Lung microvascular endothelial cell (primary cell): ENCODE measurements around the gene TMEM255B. TPM values are rescaled to one million over a fixed set of nuclear protein-coding genes. Genes with fewer than 3 reads are reported as not detected.
"Not testable (repeated sequence)": the region's sequence is repeated elsewhere in the genome, so short reads cannot be mapped to it uniquely, and the experiment has no call there.

Experiments
- DNase-seq, 2 donors: peaks; one replicate each; pipeline versions ENCODE4 v3.0.0 to v3.0.0-alpha.2; 2010; ENCODE audit warnings: low read depth in 2 of 2
- total RNA-seq: library from RNA; depleted of rRNA; stranded (reverse); fragments of >200 nt; gene quantifications from 2 replicates; pipeline ENCODE4 v1.2.1, GENCODE V29; 2014

The TMEM255B gene
- 42.7 and 55.8 TPM in 2 replicates for total RNA-seq

DNA sequence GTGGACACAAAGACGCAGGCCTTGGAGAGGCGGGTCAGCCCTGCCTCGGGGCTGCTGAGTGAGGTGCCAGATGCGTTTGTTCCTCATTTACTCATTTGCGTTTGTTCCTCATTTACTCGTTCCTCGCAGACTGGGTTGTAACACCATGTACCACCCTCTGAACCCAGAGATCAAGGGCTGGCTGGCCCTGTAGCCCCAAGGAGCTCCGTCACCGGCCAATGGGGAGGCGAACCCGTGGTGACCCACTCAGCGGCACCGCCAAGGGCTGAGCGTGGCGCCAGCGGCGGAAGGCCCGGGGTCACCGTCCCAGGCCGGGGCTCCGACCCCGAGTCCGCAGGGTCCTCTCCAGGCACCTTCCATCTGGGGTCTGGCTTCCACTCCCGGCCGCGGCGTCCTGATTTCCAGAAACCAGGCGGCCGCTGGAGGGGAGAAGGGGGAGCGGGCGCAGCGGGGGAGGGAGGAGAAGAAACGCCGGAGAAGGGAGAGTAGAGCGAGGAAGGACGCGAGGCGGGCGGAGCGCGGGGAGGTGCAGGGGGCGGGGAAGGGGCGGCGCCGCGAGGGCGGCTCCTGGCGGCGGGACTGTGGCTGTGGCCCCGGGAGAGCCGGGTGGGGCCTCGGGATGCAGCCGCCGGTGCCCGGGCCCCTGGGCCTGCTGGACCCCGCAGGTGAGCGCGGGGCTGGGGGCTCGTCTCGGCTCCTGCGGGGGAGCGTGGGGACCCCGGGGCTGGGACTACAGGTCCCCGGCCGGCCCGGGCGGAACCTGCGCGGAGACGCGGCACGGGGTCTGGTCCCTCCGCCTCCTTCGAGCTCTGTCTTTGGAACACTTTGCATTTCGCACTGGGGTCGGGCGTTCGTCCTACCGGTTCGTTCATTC, at the start of gene TMEM255B:
TMEM255B (plus strand) TSS at position 576 of the 874 bp plus-strand sequence; CDS start at position 620, 44 bp downstream.
- peak; percentile 73 to 76 for DNase-seq

- DNase-seq, result no peak
These were observed 36.1 kb upstream of the TMEM255B start for GRCh38 chr13:113722921-113723320.

DNA sequence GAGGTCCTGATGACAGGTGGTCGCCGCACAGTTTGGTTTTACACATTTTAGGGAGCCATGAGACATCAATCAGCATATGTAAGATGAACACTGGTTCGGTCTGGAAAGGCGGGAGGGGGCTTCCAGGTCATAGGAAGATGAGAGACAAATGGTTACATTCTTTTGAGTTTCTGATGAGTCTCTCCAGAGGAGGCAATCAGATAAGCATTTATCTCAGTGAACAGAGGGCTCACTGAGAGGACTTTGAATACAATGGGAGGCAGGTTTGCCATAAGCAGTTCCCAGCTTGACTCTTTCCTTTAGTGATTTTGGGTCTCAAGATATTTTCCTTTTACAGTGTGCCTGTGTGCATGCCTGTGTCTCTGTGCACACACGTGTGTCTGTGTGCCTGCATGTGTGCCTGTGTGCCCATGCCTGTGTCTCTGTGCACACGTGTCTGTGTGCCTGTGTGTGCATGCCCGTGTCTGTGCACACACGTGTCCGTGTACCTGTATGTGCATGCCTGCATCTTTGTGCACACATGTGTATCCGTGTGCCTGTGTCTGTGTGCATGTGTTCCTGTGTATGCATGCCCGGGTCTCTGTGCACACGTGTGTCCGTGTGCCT, 35.5 kb upstream of the TMEM255B start:
- DNase-seq, result no peak

- DNase-seq, result no peak
These were observed 34.8 kb upstream of the TMEM255B start for GRCh38 chr13:113724016-113724758.

GRCh38 chr13:113724780-113725315, 34.2 kb upstream of the TMEM255B start:
- DNase-seq, result peak; percentile 67 to 79

DNA sequence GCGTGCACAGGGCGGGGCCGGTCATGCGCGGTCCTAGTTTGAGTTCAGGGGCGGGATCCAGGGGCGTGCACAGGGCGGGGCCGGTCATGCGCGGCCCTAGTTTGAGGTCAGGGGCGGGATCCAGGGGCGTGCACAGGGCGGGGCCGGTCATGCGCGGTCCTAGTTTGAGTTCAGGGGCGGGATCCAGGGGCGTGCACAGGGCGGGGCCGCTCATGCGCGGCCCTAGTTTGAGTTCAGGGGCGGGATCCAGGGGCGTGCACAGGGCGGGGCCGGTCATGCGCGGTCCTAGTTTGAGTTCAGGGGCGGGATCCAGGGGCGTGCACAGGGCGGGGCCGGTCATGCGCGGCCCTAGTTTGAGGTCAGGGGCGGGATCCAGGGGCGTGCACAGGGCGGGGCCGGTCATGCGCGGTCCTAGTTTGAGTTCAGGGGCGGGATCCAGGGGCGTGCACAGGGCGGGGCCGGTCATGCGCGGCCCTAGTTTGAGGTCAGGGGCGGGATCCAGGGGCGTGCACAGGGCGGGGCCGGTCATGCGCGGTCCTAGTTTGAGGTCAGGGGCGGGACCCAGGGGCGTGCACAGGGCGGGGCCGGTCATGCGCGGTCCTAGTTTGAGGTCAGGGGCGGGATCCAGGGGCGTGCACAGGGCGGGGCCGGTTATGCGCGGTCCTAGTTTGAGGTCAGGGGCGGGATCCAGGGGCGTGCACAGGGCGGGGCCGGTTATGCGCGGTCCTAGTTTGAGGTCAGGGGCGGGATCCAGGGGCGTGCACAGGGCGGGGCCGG, 33.5 kb upstream of the TMEM255B start:
- DNase-seq, result not testable (repeated sequence)

DNA sequence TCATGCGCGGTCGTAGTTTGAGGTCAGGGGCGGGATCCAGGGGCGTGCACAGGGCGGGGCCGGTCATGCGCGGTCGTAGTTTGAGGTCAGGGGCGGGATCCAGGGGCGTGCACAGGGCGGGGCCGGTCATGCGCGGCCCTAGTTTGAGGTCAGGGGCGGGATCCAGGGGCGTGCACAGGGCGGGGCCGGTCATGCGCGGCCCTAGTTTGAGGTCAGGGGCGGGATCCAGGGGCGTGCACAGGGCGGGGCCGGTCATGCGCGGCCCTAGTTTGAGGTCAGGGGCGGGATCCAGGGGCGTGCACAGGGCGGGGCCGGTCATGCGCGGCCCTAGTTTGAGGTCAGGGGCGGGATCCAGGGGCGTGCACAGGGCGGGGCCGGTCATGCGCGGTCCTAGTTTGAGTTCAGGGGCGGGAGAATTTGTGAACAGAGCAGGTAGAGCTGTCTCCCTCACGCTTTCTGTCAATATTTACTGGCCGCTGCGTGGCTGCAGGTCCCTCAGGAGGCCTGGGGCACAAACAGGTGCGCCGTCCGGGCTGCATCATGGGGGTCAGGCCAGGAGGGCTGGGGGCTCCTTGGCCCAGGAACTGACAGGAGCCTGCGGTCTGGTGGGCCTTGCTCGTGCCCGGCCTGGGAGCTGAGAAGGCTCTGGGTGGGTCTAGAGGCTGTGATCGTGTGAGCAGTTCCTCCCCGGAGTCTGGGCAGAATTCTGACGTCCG, 32.8 kb upstream of the TMEM255B start:
- not testable (repeated sequence) for DNase-seq

- peak in 1 of 2 donors; percentile 41 for DNase-seq
These were observed 32.0 kb upstream of the TMEM255B start for GRCh38 chr13:113726961-113727411.

- DNase-seq, result no peak
These were observed 30.4 kb upstream of the TMEM255B start for GRCh38 chr13:113728571-113729054.

- no peak for DNase-seq
These were observed 29.6 kb upstream of the TMEM255B start for GRCh38 chr13:113729187-113730019.

DNA sequence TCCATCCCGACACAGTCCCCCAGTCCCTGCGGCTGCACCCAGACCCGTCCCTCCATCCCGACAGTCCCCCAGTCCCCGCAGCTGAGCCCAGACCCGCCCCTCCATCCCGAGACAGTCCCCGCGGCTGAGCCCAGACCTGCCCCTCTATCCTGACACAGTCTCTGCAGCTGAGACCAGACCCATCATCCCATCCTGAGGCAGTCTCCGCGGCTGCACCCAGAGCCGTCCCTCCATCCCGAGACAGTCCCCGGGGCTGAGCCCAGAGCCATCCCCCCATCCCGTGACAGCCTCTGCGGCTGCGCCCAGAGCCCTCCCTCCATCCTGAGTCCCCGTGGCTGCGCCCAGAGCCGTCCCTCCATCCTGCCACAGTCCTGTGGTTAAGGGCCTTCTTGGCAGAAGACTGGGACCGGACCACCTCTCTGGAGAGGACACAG, 28.8 kb upstream of the TMEM255B start:
- no peak for DNase-seq

DNA sequence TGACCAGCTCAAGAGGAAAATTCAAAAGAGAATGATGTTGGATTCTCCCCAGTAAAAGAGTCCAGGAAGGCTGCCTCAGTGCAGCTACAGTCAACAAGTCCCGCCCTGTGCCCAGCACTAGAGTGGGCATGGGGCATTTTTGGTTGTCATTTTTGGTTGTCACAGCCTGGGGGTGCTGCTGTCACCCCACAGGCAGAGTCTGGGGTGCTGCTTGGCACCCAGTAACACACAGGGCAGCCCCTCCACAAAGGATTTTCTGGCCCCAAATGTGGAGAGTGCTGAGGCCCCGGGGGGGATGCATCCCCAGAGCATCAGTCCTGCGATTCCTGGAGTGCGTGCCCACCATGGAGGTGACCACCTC, 28.2 kb upstream of the TMEM255B start:
- no peak for DNase-seq

- no peak for DNase-seq
These were observed 27.5 kb upstream of the TMEM255B start for GRCh38 chr13:113731192-113732175.

DNA sequence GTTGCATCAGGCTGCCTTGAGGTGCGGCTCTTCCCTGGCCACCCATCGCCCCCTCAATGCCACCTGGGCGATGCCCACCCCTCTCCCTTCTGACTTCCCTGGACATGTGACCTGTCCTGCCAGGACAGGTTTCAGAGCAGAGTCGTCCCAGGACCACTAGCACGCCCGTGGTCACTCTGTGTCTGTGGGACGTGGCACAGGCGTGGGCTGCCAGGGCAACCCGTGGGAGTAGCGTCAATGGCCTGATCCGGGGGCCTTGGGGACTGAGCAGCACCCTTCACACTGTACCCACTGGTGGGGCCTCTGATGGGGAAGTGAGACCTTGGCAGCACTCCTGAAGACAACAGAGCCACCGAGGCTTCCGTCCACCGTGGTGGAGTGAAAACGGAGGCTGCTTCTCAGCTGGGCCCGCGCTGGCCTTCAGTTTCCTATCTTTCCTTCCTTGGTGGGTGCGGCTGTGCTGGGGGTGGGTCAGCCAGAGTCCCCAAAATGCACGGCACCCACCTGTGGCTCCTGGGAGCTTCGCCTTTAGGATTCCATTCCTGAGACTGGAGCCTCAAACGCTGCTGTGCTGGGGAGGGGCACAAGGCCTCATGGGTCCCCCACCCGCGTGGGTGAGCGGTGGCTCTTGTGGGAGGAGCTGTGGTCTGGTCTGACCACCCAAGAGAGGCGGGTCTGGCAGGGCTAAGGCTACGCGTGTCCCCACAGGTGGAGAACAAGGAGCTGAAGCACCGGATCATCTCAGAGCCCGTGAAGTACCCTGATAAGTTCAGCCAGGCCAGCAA, 26.7 kb upstream of the TMEM255B start:
- DNase-seq, result no peak

DNA sequence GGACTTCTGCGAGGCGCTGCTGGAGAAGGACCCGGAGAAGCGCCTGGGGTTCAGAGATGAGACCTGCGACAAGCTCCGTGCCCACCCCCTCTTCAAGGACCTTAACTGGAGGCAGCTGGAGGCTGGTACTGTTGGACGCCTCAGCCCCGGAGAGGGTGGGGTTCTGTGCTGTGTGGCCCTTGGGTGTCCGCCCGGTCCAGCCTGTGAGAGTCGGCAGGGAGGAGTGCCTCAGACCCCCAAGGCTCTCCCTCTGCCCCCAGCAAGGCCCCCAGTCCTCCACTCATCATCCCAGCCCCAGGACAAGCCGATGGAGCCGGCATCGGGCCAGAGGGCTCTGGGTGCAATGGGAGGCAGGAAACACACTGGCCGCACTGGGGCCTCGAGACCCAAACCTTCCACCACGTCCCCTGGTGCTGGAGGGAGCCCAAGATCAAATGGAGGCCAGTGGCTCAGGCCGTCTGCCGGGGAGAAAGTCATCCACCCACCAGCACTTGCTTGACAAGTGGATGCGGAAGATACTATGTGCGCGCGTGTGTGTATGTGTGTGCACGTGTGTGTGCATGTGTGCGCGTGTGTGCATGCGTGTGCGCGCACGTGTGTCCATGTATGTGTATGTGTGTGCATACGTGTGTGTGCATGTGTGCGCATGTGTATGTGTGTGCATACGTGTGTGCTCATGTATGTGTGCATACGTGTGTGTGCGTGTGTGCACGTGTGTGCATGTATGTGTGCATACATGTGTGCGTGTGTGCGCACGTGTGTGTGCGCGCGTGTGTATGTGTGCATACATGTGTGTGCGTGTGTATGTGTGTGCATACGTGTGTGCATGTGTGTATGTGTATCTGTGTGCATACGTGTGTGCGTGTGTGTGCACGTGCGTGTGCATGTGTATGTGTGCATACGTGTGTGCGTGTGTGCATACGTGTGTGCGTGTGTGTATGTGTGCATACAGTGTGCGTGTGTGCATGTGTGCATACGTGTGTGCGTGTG, 25.8 kb upstream of the TMEM255B start:
- DNase-seq, result no peak
